SK-N-SH treated with all-trans-retinoic acid at 6 μM for 48 hours (cell line): ENCODE data around the gene SNX13.

ENCODE experiments used
- TCF4 ChIP-seq: fragments of 250-450 bp; sonication (Bioruptor Pico); IDR thresholded peaks from 2 replicates; pipeline ENCODE4 v1.8.0; 2021; ENCODE audit warnings: mild to moderate bottlenecking, moderate library complexity, borderline replicate concordance
- TOX ChIP-seq: fragments of 250-450 bp; sonication (Bioruptor Pico); IDR thresholded peaks from 2 replicates; pipeline ENCODE4 v1.8.0; 2021; ENCODE audit warnings: mild to moderate bottlenecking, moderate library complexity, borderline replicate concordance

- TF ChIP-seq TOX (no peak), TCF4 (CRISPR knock-in tag) (no peak)
Measured at GRCh38 chr7:17912536-17913235, 27.6 kb downstream of the SNX13 start.
